H9 (cell line): Measurements from ENCODE around the gene DCAF5. TPM values are rescaled to one million over a fixed set of nuclear protein-coding genes. Genes with fewer than 3 reads are reported as not detected.

ENCODE experiments used
- DNase-seq: peaks from one replicate; pipeline ENCODE4 v3.0.0-alpha.2; 2017
- H2AFZ ChIP-seq: one replicate; pipeline ENCODE4 v1.6.1; 2013; ENCODE audit warnings: mild to moderate bottlenecking, low read length, control low read depth, moderate library complexity
- H2AK5ac ChIP-seq: 2 replicates; pipeline ENCODE4 v1.6.1; 2013; ENCODE audit warnings: low read length, control low read depth, mixed read lengths; ENCODE audit not compliant: insufficient read length
- H2BK120ac ChIP-seq: one replicate; pipeline ENCODE4 v1.6.1; 2013; ENCODE audit warnings: low read depth, mild to moderate bottlenecking, low read length, control low read depth, inconsistent platforms; ENCODE audit not compliant: poor library complexity, severe bottlenecking
- H2BK12ac ChIP-seq: 2 replicates; pipeline ENCODE4 v1.6.1; 2013; ENCODE audit warnings: low read length, control low read depth, mixed read lengths, low read depth; ENCODE audit not compliant: insufficient read length
- H2BK15ac ChIP-seq: 2 replicates; pipeline ENCODE4 v1.6.1; 2013; ENCODE audit warnings: low read depth, low read length, control low read depth
- H2BK20ac ChIP-seq: one replicate; pipeline ENCODE4 v1.6.1; 2013; ENCODE audit warnings: low read depth, mild to moderate bottlenecking, low read length, control low read depth, inconsistent platforms; ENCODE audit not compliant: poor library complexity, severe bottlenecking
- H2BK5ac ChIP-seq: 2 replicates; pipeline ENCODE4 v1.6.1; 2013; ENCODE audit warnings: low read length, control low read depth, mixed read lengths; ENCODE audit not compliant: insufficient read length
- H3K14ac ChIP-seq: 2 replicates; pipeline ENCODE4 v1.6.1; 2013; ENCODE audit warnings: low read length, control low read depth; ENCODE audit not compliant: insufficient read depth
- H3K18ac ChIP-seq: 2 replicates; pipeline ENCODE4 v1.6.1; 2013; ENCODE audit warnings: low read depth, mild to moderate bottlenecking, mixed read lengths, low read length, control low read depth; ENCODE audit not compliant: insufficient read length
- H3K23ac ChIP-seq: 2 replicates; pipeline ENCODE4 v1.6.1; 2013; ENCODE audit warnings: low read length, control low read depth, mixed read lengths, low read depth; ENCODE audit not compliant: insufficient read length
- H3K23me2 ChIP-seq: 2 replicates; pipeline ENCODE4 v1.6.1; 2013; ENCODE audit warnings: low read depth, mild to moderate bottlenecking, mixed read lengths, low read length, control low read depth; ENCODE audit not compliant: insufficient read length, poor library complexity, severe bottlenecking
- H3K27ac ChIP-seq: 2 replicates; pipeline ENCODE4 v1.5.1; 2013; ENCODE audit warnings: low read length, control low read depth, mixed read lengths, low read depth; ENCODE audit not compliant: insufficient read length
- H3K27me3 ChIP-seq: 2 replicates; pipeline ENCODE4 v1.6.1; 2013; ENCODE audit warnings: low read length, control low read depth, inconsistent platforms; ENCODE audit not compliant: insufficient read depth
- H3K4ac ChIP-seq: 2 replicates; pipeline ENCODE4 v1.6.1; 2013; ENCODE audit warnings: low read depth, mild to moderate bottlenecking, control low read depth, inconsistent platforms, low read length, moderate library complexity
- H3K4me1 ChIP-seq: 2 replicates; pipeline ENCODE4 v1.6.1; 2013; ENCODE audit warnings: low read length, control low read depth, inconsistent platforms; ENCODE audit not compliant: insufficient read depth
- H3K4me2 ChIP-seq: 2 replicates; pipeline ENCODE4 v1.6.1; 2013; ENCODE audit warnings: low read length, control low read depth, mixed read lengths; ENCODE audit not compliant: insufficient read length, insufficient read depth
- H3K56ac ChIP-seq: 2 replicates; pipeline ENCODE4 v1.6.1; 2013; ENCODE audit warnings: low read depth, mild to moderate bottlenecking, mixed read lengths, low read length, control low read depth; ENCODE audit not compliant: insufficient read length
- H3K79me1 ChIP-seq: 2 replicates; pipeline ENCODE4 v1.6.1; 2013; ENCODE audit warnings: low read depth, mild to moderate bottlenecking, moderate library complexity, low read length, control low read depth, inconsistent platforms; ENCODE audit not compliant: insufficient read depth, poor library complexity, severe bottlenecking
- H3K79me2 ChIP-seq: 2 replicates; pipeline ENCODE4 v1.6.1; 2013; ENCODE audit warnings: low read length, control low read depth, inconsistent platforms; ENCODE audit not compliant: insufficient read depth
- H3K9ac ChIP-seq: 2 replicates; pipeline ENCODE4 v1.6.1; 2013; ENCODE audit warnings: low read length, control low read depth, mixed read lengths; ENCODE audit not compliant: insufficient read length; ENCODE audit errors: extremely low read depth
- H3K9me3 ChIP-seq: one replicate; pipeline ENCODE4 v1.6.1; 2013; ENCODE audit warnings: low read depth, low read length, inconsistent platforms; ENCODE audit not compliant: control insufficient read depth
- H3T11ph ChIP-seq: one replicate; pipeline ENCODE4 v1.6.1; 2013; ENCODE audit warnings: mild to moderate bottlenecking, low read length, control low read depth, inconsistent platforms
- H4K20me1 ChIP-seq: one replicate; pipeline ENCODE4 v1.6.1; 2013; ENCODE audit not compliant: control insufficient read depth, insufficient read length, insufficient read depth
- H4K5ac ChIP-seq: 2 replicates; pipeline ENCODE4 v1.6.1; 2013; ENCODE audit warnings: low read depth, mild to moderate bottlenecking, mixed read lengths, low read length, control low read depth; ENCODE audit not compliant: insufficient read length
- H4K8ac ChIP-seq: replicated peaks from 2 replicates; pipeline ENCODE4 v1.6.1; 2013; ENCODE audit warnings: low read length, control low read depth, mixed read lengths, low read depth; ENCODE audit not compliant: insufficient read length
- H4K91ac ChIP-seq: 2 replicates; pipeline ENCODE4 v1.6.1; 2013; ENCODE audit warnings: low read depth, mild to moderate bottlenecking, moderate library complexity, mixed read lengths, low read length, control low read depth; ENCODE audit not compliant: insufficient read length
- H3K27ac Mint-ChIP-seq, 3 experiments: 2 replicates in 2 of 3; 3 replicates in 1 of 3; pipeline ENCODE4 v1.8.0; 2020 to 2021; ENCODE audit warnings: mixed read lengths in 3 of 3, mild to moderate bottlenecking in 1 of 3, moderate library complexity in 1 of 3
- H3K27me3 Mint-ChIP-seq: 2 replicates; pipeline ENCODE4 v1.8.0; 2021; ENCODE audit warnings: low read depth, mild to moderate bottlenecking, moderate library complexity, mixed read lengths
- H3K36me3 Mint-ChIP-seq, 3 experiments: 2 replicates in 2 of 3; 3 replicates in 1 of 3; pipeline ENCODE4 v1.8.0; 2020 to 2021; ENCODE audit warnings: low read depth in 3 of 3, mixed read lengths in 3 of 3; ENCODE audit not compliant: insufficient read depth in 1 of 3
- H3K4me1 Mint-ChIP-seq, 2 experiments: 2 replicates each; pipeline ENCODE4 v1.8.0; 2020; ENCODE audit warnings: mixed read lengths in 2 of 2
- H3K4me3 Mint-ChIP-seq, 2 experiments: 2 replicates in 1 of 2; 3 replicates in 1 of 2; pipeline ENCODE4 v1.8.0; 2020 to 2021; ENCODE audit warnings: mild to moderate bottlenecking in 2 of 2, mixed read lengths in 2 of 2, moderate library complexity in 1 of 2
- H3K9me3 Mint-ChIP-seq, 2 experiments: 2 replicates in 1 of 2; 3 replicates in 1 of 2; pipeline ENCODE4 v1.8.0; 2020; ENCODE audit warnings: mild to moderate bottlenecking in 2 of 2, mixed read lengths in 2 of 2, moderate library complexity in 1 of 2
- CTCF ChIP-seq: fragments of 200-600 bp; sonication (generic); conservative IDR thresholded peaks from 3 replicates; pipeline ENCODE4 v1.8.0; 2021; ENCODE audit warnings: antibody characterized with exemption, mild to moderate bottlenecking
- WGBS: extraction: QIAGEN DNeasy Blood & Tissue Kit; methylation state at CpG from one replicate; pipeline ENCODE4 v1.1.7; 2013; ENCODE audit warnings: missing lambda C conversion rate, low lambda C conversion rate, mixed read lengths; ENCODE audit not compliant: insufficient read length; ENCODE audit errors: extremely low coverage; 5-methylcytosine and 5-hydroxymethylcytosine counted together
- total RNA-seq: library from RNA; stranded (reverse); gene quantifications from 2 replicates; pipeline ENCODE4 v1.2.1, GENCODE V29; 2021

Gene DCAF5
- total RNA-seq, 1 experiment from 2014 or later, result 31.4 TPM

- no peak overlapping the region for H2BK5ac ChIP-seq
- no peak for TF ChIP-seq CTCF
- no CpG with 5 or more reads among the region's 5 CpGs for WGBS
- no peak for DNase-seq
- H3K18ac ChIP-seq, result no peak overlapping the region
- H2BK15ac ChIP-seq, result no peak overlapping the region
- no peaks in the 10 kb centered on the region for H3K9me3 Mint-ChIP-seq
- H4K5ac ChIP-seq, result no peak overlapping the region
- H3T11ph ChIP-seq, result no peak overlapping the region
- H3K4ac ChIP-seq, result no peak overlapping the region
- no peak overlapping the region for H4K8ac ChIP-seq
- no peak overlapping the region for H3K27ac Mint-ChIP-seq
- H4K91ac ChIP-seq, result no peak overlapping the region
- H3K79me2 ChIP-seq, result peaks cover 2% of the 10 kb centered on the region; the same call in 1 of the 2 replicates
- H2BK12ac ChIP-seq, result no peak overlapping the region
- H4K20me1 ChIP-seq, result no peaks in the 10 kb centered on the region
- no peak overlapping the region for H3K9ac ChIP-seq
- H3K4me1 Mint-ChIP-seq, result peaks cover 10 to 19% of the 10 kb centered on the region in 2 experiments
- H3K4me1 ChIP-seq, result no peaks in the 10 kb centered on the region
- no peak overlapping the region for H2BK120ac ChIP-seq
- H3K14ac ChIP-seq, result no peak overlapping the region
- no peak overlapping the region for H3K23ac ChIP-seq
- H3K9me3 ChIP-seq, result no peaks in the 10 kb centered on the region
- no peak overlapping the region for H2AK5ac ChIP-seq
- no peak overlapping the region for H2AFZ ChIP-seq
- H3K27ac ChIP-seq, result no peak overlapping the region
- H3K27me3 Mint-ChIP-seq, result no peaks in the 10 kb centered on the region
- H3K23me2 ChIP-seq, result peaks cover 2% of the 10 kb centered on the region
- H3K79me1 ChIP-seq, result no peaks in the 10 kb centered on the region
- H3K4me3 Mint-ChIP-seq, result no peak overlapping the region; a peak in 1 of 5 replicates
- no peaks in the 10 kb centered on the region for H3K27me3 ChIP-seq
- H3K4me2 ChIP-seq, result no peak overlapping the region
- no peak overlapping the region for H3K56ac ChIP-seq
- no peak overlapping the region for H2BK20ac ChIP-seq
- H3K36me3 Mint-ChIP-seq, result peaks cover 0 to 3% (median 0%) of the 10 kb centered on the region in 3 experiments; a peak in 2 of 7 replicates
Measured at GRCh38 chr14:69193721-69194120, 40.8 kb upstream of the DCAF5 start.
